HFF-Myc (cell line): ENCODE measurements around the gene NPBWR2.

ENCODE experiments used
- DNase-seq: peaks from one replicate; pipeline ENCODE4 v3.0.0-alpha.2; 2011; ENCODE audit warnings: low read depth; ENCODE audit errors: extremely low read depth
- H3K4me3 ChIP-seq: replicated peaks from 2 replicates; pipeline ENCODE4 v1.5.1; 2011; ENCODE audit warnings: low read depth, mild to moderate bottlenecking, control low read depth, low read length
- TF ChIP-seq, protein P1 (sequence below): IDR thresholded peaks from 2 replicates; pipeline ENCODE4 v1.5.1; 2012; ENCODE audit warnings: mild to moderate bottlenecking, low read depth, low read length, control low read depth; ENCODE audit errors: missing control alignments

Gene NPBWR2

GRCh38 chr20:64084685-64085152 lies 22.6 kb downstream of the NPBWR2 start:
- no peak overlapping the region for H3K4me3 ChIP-seq
- no peak for DNase-seq
- TF ChIP-seq, protein P1, sequence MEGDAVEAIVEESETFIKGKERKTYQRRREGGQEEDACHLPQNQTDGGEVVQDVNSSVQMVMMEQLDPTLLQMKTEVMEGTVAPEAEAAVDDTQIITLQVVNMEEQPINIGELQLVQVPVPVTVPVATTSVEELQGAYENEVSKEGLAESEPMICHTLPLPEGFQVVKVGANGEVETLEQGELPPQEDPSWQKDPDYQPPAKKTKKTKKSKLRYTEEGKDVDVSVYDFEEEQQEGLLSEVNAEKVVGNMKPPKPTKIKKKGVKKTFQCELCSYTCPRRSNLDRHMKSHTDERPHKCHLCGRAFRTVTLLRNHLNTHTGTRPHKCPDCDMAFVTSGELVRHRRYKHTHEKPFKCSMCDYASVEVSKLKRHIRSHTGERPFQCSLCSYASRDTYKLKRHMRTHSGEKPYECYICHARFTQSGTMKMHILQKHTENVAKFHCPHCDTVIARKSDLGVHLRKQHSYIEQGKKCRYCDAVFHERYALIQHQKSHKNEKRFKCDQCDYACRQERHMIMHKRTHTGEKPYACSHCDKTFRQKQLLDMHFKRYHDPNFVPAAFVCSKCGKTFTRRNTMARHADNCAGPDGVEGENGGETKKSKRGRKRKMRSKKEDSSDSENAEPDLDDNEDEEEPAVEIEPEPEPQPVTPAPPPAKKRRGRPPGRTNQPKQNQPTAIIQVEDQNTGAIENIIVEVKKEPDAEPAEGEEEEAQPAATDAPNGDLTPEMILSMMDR = no peak

- peak within 1 kb of the TSS; percentile 31 for H3K4me3 ChIP-seq
- TF ChIP-seq, protein P1 = no peak
- DNase-seq = no peak
These were observed 23.3 kb downstream of the NPBWR2 start, which contains the start of gene LKAAEAR1 for GRCh38 chr20:64083804-64084684. Gene LKAAEAR1 (minus strand): TSS chr20:64084398. CDS start chr20:64084219, 179 bp downstream.

DNA sequence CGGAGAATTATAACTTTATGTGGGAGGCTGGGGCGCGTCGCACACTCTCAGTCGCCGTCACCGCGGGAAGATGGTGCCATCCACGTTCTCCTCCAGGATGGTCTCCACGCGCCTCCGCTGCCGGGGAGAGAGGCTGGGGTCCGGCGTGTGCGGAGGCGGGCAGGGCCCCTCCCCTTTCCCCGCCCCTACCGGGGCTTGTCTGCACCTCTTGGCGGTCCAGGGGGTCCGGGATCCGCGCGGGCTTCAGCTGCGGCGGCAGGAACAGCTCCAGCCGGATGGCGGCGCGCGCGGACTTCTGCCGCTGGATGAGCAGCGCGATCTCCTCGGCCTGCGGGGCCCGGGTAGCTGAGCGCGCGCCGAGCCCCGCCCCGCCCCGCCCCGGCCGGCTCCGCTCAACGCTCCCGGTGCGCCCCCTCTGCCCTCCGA lies 24.0 kb downstream of the NPBWR2 start:
- TF ChIP-seq, protein P1 = peak; percentile 46
- peak overlapping the region; percentile 31 for H3K4me3 ChIP-seq
- no peak for DNase-seq

DNA sequence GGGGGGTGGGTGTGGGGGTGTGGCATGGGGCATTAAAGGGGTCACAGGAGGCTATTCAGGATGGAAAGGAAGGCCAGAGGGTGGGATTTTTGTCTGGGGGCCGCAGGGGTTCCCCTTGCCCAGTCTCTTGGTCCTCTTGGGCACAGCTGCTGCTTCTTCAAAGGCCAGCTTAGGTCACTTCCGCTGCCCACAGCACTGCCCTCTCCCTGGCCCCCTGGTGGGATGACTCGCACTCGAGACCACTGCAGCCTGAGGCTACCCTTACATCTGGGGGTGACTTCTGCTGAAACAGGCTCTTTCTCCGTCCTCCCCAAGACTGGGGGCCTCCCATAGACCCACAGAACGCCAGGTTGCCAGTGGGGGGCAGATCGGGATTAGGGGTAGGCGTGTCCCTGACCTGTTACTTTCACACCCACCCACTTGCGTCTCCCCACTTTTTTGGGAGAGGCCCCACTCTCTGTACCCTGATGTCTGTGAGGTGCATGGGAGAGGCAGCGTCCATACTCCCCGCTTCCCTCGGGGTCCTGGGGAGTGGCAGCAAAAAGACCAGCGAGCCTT lies 24.5 kb downstream of the NPBWR2 start:
- TF ChIP-seq, protein P1 = no peak
- DNase-seq = no peak
- H3K4me3 ChIP-seq = peak overlapping the region; percentile 22

GRCh38 chr20:64082126-64082731 lies 25.1 kb downstream of the NPBWR2 start:
- no peak overlapping the region for H3K4me3 ChIP-seq
- TF ChIP-seq, protein P1 = no peak
- DNase-seq = no peak

DNA sequence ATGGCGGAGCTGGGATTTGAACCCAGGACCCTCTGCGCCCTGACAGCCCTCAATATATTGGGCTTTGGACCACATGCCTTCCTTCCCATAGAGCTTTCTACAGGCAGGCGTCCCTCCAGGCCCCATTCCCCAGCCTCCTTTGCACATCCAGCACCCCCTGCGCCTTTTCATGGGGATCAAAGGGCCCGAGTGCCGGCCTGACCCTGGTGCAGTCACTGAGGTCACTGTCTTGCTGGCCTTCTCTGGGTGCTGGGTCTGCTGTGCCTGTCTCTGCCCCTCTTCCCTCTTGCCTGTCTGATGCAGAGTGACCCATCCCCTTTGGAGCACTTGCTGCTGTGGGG lies 25.8 kb downstream of the NPBWR2 start:
- no peak overlapping the region for H3K4me3 ChIP-seq

More for the DNA sequence above, 25.8 kb downstream of the NPBWR2 start:
- TF ChIP-seq, protein P1 = no peak
- DNase-seq = no peak
